ENCODE data around the gene TES.
"Not testable (repeated sequence)": the region's sequence is repeated elsewhere in the genome, so short reads cannot be mapped to it uniquely, and the experiment has no call there.

The TES gene

DNA sequence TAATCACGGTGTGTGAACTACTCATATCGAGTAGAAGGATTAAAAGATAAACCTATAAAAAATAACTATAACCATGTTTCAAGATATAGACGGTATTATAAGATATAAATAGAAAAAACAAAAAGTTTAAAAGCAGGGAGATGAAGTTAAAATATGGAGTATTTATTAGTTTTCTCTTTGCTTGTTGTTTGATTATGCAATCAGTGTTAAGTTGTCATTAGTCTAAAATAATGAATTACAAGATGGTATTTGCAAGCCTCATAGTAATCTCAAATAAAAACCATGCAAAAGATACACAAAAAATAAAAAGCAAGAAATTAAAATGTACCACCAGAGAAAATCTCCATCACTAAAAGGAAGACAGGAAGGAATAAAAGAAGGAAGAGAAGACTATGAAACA lies 83.3 kb downstream of the TES start:
- DNase-seq: no peak

DNA sequence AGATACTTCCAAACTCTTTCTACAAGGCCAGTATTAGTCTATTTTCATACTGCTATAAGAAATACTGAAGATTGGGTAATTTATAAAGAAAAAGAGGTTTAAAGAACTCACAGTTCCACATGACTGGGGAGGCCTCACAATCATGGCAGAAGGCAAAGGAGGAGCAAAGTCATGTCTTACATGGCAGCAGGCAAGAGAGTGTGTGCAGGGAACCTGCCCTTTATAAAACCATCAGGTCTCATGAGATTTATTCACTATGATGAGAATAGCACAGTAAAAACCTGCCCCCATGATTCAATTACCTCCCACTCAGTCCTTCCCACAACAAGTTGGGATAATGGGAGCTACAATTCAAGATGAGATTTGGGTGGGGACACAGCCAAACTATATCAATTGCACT lies 85.6 kb downstream of the TES start:
- not testable (repeated sequence) for DNase-seq

DNA sequence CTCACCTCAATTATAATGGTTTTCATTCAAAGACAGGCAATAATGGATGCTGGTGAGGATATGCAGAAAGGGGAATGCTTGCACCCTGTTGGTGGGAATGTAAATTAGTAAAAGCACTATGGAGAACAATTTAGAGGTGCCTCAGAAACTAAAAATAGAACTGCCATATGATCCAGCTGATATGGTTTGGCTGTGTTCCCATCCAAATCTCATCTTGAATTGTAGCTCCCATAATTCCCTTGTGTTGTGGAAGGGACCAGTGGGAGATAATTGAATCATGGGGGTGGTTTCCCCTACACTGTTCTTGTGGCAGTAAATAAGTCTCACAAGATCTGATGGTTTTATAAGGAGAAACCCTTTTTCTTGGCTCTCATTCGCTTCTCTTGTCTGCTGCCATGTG lies 87.7 kb downstream of the TES start:
- no peak for DNase-seq

DNA sequence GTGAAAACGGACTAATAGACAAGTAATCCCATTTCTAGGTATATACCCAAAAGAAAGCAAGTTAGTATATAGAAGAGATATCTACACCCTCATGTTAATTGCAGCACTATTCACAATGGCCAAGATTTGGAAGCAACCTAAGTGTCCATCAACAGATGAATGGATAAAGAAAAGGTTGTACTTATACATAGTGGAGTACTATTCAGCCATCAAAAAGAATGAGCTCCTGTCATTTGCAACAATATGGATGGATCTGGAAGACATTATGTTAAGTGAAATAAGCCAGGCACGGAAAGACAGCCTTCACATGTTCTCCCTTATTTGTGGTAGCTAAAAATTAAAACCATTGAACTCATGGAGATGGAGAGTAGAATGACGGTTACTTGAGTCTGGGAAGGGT lies 88.2 kb downstream of the TES start:
- DNase-seq: no peak

DNA sequence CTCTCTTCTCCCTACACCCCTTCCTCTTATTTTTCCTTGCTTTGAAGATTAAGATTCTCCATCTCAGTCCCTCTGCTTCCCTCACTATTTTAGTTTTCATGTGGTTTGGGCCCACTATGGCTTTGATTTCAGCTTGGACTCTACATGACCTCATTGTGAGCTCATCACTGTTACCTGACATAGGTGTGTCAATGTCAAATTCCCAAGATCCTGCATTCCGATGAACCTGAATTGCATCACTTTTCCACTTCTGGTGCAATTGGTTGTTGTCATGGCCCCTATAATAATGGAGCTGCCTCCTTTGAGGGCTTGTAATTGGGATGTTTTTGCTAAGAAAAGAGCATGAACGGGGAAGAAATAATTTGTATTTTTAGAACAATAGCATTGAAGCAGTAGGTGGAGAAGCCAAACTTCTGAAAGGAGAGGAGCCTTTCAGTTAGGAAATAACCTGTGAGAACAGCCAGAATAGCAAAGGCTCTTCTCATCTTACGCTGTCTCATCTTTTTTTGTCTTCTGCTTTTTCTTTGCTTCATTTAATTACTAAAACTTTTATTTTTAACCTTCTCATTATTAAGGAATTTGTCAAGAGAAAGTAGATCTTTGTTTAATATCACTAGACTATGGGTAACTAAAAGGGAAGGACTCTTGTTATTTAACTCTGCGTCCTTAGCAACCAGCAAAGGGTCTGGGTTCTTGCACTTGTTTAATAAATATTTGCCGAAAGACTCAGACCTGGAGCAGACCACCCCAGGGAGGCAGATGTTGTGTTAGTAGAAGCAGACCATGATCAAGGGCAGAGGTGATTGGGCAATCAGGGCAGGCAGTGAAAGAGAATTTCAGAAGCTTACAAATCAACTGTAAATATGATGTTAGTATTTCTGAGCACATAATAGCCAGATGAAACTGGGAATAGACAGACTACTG lies 95.4 kb downstream of the TES start:
- DNase-seq: no peak

DNA sequence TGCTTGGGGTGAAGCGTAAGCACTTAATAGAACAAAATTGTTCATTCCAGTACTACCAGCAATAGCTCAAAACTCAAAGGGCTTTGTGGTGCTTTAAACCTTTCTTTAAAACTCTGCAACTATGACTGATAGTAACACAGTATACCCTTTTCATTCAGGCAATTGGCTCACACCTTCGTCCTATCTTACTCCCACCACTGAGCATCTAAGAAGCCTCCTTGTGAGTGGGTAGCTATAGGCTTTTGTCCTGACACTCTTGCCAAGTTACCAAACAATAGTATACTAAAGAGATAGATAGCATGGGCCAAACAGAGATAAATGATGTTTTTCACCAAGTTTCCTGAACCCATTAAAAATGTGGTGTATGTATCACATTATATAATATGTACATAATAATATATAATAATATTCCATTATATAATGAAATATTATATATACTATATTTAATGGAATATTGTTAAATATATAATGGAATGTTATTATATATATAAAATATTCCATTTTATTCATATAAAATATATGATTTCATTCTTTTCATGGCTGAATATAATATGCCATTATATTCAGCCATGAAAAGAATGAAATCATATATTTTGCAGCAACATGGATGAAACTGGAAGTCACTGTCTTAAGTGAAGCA lies 96.2 kb downstream of the TES start:
- no peak for DNase-seq

DNA sequence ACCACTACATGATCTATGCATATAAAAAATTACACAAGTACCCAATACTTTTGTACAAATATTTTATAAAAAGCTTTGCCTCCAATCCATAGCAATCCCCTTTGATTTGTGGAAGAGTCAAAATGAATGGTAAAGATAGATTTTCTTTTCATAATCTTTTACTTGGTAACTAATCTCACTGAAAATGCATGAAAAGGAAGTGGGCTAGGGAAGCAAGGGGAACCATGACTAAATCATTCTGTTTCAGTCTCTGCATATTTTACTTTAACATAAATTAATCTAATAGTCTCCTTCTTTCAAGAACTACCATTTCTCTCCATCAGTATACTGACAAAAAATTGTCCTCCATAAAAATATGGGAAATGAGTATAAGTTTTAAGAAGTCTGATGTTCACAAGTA lies 96.9 kb downstream of the TES start:
- no peak for DNase-seq

Measured in suppressor macrophage treated with lipopolysaccharide for 4 hours (primary cell).